Measurements from ENCODE around the gene NUP210. TPM values are rescaled to one million over a fixed set of nuclear protein-coding genes. Genes with fewer than 3 reads are reported as not detected.

NUP210 gene
- total RNA-seq, 2 experiments from 2014 or later, result 196 to 204 TPM

DNA sequence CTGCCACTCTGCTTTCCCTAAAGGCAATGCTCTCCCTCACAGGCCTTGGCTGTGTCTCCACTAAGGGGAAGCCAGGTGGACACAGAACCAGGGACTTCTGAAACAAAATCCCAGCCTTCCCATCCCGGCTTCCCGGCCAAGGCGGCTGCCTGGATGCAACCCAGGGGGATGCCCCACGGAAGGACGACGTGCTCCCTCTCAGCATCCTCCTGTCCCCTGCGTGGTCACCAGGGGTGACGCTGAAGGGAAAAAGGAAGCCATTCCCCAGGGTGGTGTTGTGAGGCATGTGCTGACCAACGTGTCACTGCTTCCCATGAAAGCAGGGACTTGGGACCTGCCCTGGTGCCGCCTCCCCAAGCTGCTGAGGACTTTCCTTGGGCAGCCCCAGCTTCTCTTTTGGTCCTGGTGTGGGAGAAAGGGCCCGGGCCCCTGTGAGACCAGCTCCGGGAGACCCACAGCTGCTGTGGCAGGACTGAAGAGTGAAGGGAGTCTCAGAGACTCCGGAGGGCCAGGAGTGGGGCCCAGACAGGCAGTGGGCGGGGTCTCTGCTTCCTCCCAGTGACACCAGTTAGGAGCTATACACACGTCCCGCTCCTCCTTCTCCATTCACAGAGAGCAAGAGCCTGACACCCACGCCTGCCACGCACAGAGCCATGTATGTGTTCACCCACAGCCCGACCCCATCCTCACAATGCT lies 139.2 kb downstream of the NUP210 start:
- H3K27me3 Mint-ChIP-seq, result peaks cover 29% of the 10 kb centered on the region
- DNase-seq, result no peak

DNA sequence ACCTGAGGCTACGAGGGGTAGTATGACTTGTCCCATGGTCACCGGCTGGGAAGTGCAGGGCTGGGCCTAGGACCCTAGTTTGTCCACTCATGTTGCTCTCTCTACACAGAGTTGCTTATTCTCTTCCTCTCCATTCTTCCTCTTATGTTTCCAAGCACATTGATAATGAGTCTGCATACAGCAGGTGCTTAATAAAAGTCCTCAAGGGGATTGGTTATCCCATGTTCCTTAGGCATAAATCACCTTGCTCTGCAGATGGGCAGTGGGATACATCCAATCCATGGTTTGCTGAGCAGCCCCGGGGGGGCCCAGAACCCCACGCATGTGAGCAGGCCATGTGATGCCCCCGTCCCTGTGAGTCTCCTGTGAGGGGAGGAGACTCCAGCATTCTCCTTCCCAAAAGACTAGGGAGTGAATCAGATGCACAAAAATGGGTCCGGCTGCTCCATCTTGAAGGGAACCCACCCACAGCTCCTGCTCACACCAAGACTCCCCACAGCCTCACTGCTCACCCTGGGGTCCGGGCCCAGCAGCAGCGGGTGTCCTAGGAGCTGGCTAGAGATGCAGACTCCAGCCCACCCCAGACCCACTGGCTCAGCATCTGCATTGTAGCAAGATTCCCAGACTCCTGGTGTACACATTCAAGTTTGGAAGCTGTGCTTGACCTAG lies 139.9 kb downstream of the NUP210 start:
- H3K9me3 Mint-ChIP-seq, result peaks cover 13% of the 10 kb centered on the region
- peaks cover 10% of the 10 kb centered on the region for H3K36me3 Mint-ChIP-seq (ENCODE audit: low read depth)
- ChIA-PET CTCF (interaction anchor here (1.0 kb wide), 1 partner anchor 188 kb away, joined by 3 read pairs; no protein-coding TSS in a partner anchor), POLR2A (no interaction called here)
- H3K4me1 Mint-ChIP-seq, result peaks cover 7% of the 10 kb centered on the region
- H3K27ac Mint-ChIP-seq, result no peak overlapping the region
- H3K4me3 Mint-ChIP-seq, result no peak overlapping the region
- DNase-seq, result no peak
- peaks cover 29% of the 10 kb centered on the region for H3K27me3 Mint-ChIP-seq

More for the DNA sequence above, 139.2 kb downstream of the NUP210 start:
- ChIA-PET POLR2A (no interaction called here), CTCF (interaction anchor here (1.0 kb wide), 1 partner anchor 189 kb away, joined by 3 read pairs; no protein-coding TSS in a partner anchor)
- H3K4me1 Mint-ChIP-seq, result peaks cover 7% of the 10 kb centered on the region
- peaks cover 15% of the 10 kb centered on the region for H3K9me3 Mint-ChIP-seq
- peaks cover 10% of the 10 kb centered on the region for H3K36me3 Mint-ChIP-seq (ENCODE audit: low read depth)
- no peak overlapping the region for H3K4me3 Mint-ChIP-seq
- H3K27ac Mint-ChIP-seq, result no peak overlapping the region

DNA sequence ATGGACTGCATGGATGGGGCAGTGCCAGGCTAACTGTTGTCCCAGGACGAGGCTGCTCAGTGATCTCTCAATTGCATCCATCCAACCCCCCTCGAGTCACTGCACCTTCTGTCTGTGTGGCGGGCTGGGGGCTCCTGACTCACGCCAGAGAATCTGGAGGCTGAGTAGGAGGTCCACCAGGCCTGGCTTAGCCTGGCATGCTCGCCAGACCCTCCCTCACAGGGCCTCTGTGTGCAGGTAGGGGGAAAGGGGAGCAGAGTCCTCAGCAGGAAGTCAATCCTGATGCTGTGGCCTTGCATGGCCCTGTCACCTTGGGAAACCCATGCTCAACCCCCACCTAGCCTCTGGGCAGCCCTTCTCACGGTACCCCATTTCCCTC lies 140.6 kb downstream of the NUP210 start:
- no peak for DNase-seq
- Mint-ChIP-seq H3K36me3 (ENCODE audit: low read depth) (peaks cover 10% of the 10 kb centered on the region), H3K9me3 (peaks cover 9% of the 10 kb centered on the region), H3K27me3 (peaks cover 26% of the 10 kb centered on the region), H3K4me3 (no peak overlapping the region), H3K27ac (no peak overlapping the region), H3K4me1 (peaks cover 7% of the 10 kb centered on the region)
- ChIA-PET POLR2A (no interaction called here), CTCF (interaction anchor here (1.8 kb wide), 1 partner anchor 22 kb away, joined by 5 read pairs; no protein-coding TSS in a partner anchor)

DNA sequence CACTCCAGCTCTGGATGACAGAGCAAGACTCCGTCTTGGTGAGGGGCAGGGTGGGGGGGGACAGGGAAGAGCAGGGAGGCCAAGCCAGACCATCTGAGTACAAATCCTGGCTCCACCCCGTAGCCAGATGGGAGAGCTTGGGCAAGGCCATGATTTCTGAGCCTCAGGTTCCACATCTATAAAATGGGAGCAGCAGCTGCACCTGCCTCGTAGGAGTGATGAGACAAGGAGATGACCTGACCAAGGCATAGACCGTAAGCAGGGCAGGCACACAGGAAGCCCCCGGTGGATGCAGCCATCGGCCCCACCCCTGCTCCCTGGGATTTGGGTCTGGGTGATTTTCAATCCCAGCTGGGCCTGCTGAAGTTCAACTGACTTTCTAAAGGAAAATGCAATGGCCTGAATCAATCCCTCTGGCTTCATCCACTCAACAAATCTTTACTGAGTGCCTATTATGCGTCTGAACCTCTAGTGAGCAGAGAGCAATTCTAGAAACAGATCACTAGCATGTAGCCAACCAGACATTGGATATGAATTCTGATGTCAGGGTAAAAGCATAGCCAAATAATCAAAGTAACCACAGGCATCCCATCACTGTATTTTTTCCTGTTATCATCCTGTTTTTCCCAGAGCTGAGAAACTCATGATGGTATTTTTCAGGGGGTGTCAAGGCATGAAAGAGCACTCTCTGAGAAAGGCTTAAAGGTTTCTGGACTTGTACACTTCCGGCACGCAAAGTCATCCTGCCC lies 141.2 kb downstream of the NUP210 start:
- ChIA-PET CTCF (interaction anchor here (1.8 kb wide), 1 partner anchor 21 kb away, joined by 5 read pairs; no protein-coding TSS in a partner anchor), POLR2A (no interaction called here)
- peaks cover 4% of the 10 kb centered on the region for H3K36me3 Mint-ChIP-seq (ENCODE audit: low read depth)
- H3K4me1 Mint-ChIP-seq, result peaks cover 7% of the 10 kb centered on the region
- DNase-seq, result no peak
- H3K9me3 Mint-ChIP-seq, result peaks cover 3% of the 10 kb centered on the region
- H3K4me3 Mint-ChIP-seq, result no peak overlapping the region
- H3K27ac Mint-ChIP-seq, result no peak overlapping the region
- H3K27me3 Mint-ChIP-seq, result peaks cover 20% of the 10 kb centered on the region

DNA sequence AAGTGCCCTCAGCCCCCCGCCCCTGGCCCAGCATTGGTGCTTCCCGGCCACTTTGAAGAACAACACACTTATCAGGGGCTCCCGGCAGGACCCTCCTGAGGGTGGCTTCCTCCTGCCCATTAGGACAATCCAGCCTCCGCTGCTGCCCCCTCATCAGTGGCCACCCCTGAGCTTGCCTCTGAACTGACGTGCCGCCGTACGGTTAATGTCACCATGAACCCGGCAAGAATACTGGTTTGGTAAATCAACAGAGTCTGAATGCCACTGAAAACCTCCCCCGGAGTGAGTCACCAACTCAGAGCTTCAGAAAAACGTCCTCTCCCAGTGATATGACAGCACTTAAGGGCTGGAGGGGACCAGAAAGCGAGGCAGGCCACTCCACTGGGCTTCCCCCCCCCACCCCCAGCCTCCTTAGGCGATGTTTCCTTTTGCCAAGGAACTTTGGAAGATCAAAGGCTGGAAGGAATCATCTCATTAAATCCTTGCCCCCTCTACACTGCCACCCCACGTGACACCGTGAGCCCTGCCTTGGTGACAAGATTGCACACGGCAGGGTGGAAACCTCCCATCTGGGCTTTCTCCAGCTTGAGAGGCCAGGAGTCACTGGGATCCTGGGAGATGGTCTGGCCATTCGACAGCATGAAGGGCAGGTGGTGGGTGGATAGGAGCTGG lies 142.1 kb downstream of the NUP210 start:
- POLR2A ChIA-PET, result no interaction called here

DNA sequence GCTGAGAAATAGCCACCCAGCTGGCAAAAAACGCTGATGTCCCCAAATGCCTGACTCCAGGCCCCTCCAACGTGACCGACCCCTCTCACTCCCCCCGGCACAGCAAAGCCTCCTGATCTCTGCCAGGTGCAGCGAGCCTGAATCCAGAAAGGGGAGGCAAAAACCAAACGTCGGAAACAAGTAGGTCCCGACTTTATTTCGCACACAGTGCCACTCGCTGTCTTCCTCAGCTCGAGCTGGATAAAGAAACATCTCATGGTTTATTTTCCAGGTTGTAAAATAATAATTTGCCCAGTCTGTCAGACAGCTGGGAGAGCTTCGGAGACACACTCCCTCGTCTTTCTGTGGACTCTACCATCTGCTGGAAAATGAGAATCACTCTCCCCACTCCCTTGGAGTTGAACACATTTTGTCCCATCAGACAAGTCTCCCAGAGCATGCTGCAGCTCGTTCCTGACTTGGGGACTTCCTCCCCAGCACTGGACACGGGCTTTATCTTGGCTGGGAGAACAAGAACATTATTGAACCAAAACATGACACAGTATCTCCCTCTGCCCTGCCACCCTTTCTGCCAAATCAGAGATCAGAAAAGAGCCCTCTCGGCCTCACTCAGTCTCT lies 142.8 kb downstream of the NUP210 start:
- Mint-ChIP-seq H3K27ac (no peak overlapping the region), H3K27me3 (peaks cover 12% of the 10 kb centered on the region)
- CTCF ChIA-PET, result interaction anchor here (1.8 kb wide), 1 partner anchor 20 kb away, joined by 5 read pairs; no protein-coding TSS in a partner anchor

More for the DNA sequence above, 142.1 kb downstream of the NUP210 start:
- H3K36me3 Mint-ChIP-seq (ENCODE audit: low read depth), result no peaks in the 10 kb centered on the region
- H3K27ac Mint-ChIP-seq, result no peak overlapping the region
- no peak for DNase-seq
- H3K4me3 Mint-ChIP-seq, result no peak overlapping the region
- H3K27me3 Mint-ChIP-seq, result peaks cover 12% of the 10 kb centered on the region
- peaks cover 4% of the 10 kb centered on the region for H3K4me1 Mint-ChIP-seq
- CTCF ChIA-PET, result interaction anchor here (1.8 kb wide), 1 partner anchor 20 kb away, joined by 5 read pairs; no protein-coding TSS in a partner anchor
- no peaks in the 10 kb centered on the region for H3K9me3 Mint-ChIP-seq

DNA sequence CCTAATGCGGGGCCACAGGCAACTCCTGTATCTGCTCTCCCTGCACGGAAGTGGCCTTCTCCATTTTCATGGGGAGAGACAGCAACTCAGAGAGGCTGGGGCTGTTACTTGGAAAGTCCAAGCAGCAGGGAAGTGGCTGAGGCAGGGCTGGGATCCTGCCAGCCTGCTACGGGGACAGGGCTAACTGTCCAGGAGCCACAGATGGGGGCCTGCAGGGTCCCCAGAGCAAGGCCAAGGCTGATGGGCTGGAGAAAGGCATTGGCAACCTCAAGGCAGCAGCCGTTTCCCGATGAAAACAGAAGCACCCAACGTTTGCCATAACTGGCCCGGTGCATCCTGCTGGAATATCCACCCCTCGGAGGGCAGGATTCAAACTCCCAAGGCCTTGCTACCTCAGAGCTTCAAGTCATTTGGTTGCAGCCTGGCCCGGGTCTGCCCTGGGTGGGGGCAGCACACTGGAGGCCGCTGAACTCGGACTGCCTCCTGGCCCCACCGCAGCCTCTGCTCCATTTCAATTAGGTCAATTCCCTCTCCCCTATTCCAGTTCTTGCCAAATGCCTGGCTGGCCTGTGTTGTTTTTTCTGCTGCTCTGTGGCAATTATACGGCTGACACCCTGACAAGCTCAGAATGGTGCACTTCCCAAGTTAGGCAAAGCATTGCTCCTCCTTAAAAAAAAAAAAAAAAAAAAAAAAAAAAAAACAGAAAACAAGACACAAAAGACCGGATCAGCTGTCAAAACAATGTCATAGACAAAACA lies 143.5 kb downstream of the NUP210 start:
- POLR2A ChIA-PET, result no interaction called here
- H3K27ac Mint-ChIP-seq, result no peak overlapping the region

More for the DNA sequence above, 142.8 kb downstream of the NUP210 start:
- H3K4me3 Mint-ChIP-seq, result no peak overlapping the region
- POLR2A ChIA-PET, result no interaction called here
- peaks cover 4% of the 10 kb centered on the region for H3K4me1 Mint-ChIP-seq
- no peak for DNase-seq
- no peaks in the 10 kb centered on the region for H3K9me3 Mint-ChIP-seq
- no peaks in the 10 kb centered on the region for H3K36me3 Mint-ChIP-seq (ENCODE audit: low read depth)

DNA sequence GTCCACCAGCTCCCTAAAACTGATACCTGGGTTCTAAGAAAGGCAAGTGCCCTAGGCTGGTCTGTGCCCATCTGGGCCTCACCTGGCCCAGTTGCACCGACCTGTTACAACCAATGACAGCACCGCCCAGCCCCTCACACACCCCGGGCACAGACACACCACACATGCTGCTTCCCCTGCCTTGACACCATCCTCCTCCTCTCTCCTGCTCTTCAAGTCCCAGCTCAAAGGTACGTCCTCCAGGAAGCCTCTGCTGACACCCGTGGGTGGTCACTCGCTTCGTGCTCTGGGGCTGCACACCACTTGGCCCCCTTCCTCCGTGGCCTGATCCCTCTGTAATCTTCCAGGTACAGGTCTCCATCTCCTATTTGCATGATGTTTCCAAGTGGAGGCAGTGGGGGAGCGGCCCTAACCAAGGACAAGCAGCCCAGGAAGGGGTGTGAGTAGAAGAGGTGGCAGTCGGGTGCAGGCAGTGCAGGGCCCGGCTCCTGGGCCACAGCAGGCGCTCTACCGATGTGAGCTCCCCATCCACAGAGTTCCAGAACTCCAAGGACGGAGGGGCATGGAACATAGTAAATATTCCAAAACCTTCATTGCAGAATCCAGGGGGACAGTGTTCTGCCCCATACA lies 144.6 kb downstream of the NUP210 start:
- CTCF ChIA-PET, result no interaction called here
- DNase-seq, result no peak
- Mint-ChIP-seq H3K36me3 (ENCODE audit: low read depth) (no peaks in the 10 kb centered on the region), H3K27me3 (peaks cover 12% of the 10 kb centered on the region), H3K4me1 (no peaks in the 10 kb centered on the region), H3K4me3 (no peak overlapping the region), H3K9me3 (no peaks in the 10 kb centered on the region), H3K27ac (no peak overlapping the region)
- POLR2A ChIA-PET, result no interaction called here

More for the DNA sequence above, 143.5 kb downstream of the NUP210 start:
- H3K4me3 Mint-ChIP-seq, result no peak overlapping the region
- H3K9me3 Mint-ChIP-seq, result no peaks in the 10 kb centered on the region
- H3K4me1 Mint-ChIP-seq, result peaks cover 3% of the 10 kb centered on the region
- no peak for DNase-seq
- no peaks in the 10 kb centered on the region for H3K36me3 Mint-ChIP-seq (ENCODE audit: low read depth)
- H3K27me3 Mint-ChIP-seq, result peaks cover 17% of the 10 kb centered on the region
- CTCF ChIA-PET, result no interaction called here

DNA sequence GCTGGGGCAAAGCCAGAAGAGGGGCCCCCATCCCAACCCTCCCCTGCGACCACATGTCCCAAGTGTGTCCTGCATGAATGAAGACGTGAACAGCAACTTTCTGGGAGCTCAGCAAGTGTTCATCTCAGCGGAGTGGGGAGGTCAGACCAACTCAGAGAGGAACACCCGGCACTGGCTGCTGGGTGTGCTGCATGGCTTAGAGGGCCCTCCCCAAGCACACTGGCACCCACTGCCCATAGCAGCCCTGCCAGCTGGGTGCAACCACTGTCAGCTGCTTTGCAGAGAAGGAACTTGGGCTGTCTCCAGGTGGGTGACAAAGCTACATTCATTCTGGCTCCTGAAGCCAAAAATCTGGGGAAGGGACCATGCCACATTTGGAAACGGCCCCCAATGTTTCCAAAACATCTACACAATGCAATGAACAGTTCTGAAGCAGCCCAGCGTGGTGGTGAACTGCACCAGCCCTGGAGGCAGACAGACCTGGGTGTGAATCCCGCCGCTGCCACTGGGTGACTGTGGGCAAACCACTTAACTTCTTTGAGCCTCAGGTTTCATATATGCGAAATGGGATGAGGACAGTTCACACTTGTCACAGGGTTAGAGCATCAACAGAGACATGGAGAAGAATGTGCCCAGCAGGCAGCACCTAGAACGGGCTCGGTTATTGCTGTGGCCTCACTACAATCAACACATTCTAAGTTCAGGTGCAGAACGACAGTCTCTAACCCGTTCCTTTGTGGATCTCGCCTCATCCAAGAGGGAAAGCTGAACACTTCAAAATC lies 145.4 kb downstream of the NUP210 start:
- H3K27ac Mint-ChIP-seq, result no peak overlapping the region
- H3K9me3 Mint-ChIP-seq, result no peaks in the 10 kb centered on the region
- no peaks in the 10 kb centered on the region for H3K4me1 Mint-ChIP-seq
- ChIA-PET POLR2A (no interaction called here), CTCF (interaction anchor here (0.6 kb wide), 1 partner anchor 1806 kb away, joined by 3 read pairs; no protein-coding TSS in a partner anchor)
- no peaks in the 10 kb centered on the region for H3K36me3 Mint-ChIP-seq (ENCODE audit: low read depth)
- H3K4me3 Mint-ChIP-seq, result no peak overlapping the region
- peaks cover 9% of the 10 kb centered on the region for H3K27me3 Mint-ChIP-seq
- DNase-seq, result no peak

DNA sequence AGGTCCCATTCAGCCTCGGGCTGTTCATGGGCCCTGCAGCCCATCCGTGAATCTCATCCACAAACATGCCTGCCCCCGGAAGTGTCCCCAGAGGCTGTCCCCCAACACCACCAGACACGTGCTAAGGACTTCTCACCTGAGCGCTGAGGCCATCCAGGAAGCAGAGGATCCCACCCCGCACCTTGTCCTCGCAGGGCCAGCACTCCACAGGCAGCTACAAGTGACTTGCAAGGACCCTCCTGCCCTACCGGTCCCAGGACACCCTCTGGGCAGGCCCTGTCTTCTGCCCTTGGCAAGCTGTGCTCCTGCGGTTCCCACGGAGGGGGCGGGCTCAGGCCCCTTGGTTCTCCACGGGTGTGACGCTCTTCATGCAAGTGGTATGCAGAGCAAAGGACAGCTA lies 146.0 kb downstream of the NUP210 start:
- Mint-ChIP-seq H3K4me3 (no peak overlapping the region), H3K9me3 (no peaks in the 10 kb centered on the region), H3K4me1 (no peaks in the 10 kb centered on the region), H3K36me3 (ENCODE audit: low read depth) (no peaks in the 10 kb centered on the region), H3K27me3 (peaks cover 9% of the 10 kb centered on the region), H3K27ac (no peak overlapping the region)
- no peak for DNase-seq
- CTCF ChIA-PET, result interaction anchor here (0.6 kb wide), 1 partner anchor 1806 kb away, joined by 3 read pairs; no protein-coding TSS in a partner anchor
- POLR2A ChIA-PET, result no interaction called here

DNA sequence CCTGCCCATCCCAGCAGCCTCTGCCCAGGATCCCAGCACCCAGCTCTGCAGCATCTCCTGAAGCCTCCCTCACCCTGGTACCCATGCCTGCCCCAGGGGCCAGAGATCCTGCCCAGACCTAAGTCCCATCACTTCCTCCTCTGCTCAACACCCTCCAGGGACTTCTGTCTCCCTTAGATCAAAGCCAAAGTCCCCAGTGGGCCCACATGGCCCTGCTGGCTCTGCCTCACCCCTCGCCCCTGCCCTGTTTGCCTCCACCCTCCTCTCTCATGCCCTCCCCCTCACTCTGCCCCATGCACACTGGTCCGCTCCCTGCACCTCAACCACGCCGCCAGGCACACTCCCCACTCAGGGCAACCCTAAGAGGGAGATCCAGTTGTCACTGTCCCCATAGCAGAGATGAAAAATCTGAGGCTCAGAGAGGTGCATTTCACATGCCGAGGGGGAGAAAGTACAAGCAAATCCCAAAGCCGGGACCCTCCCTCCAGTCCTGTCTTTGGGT lies 146.5 kb downstream of the NUP210 start:
- H3K27me3 Mint-ChIP-seq, result peaks cover 9% of the 10 kb centered on the region
- no peaks in the 10 kb centered on the region for H3K36me3 Mint-ChIP-seq (ENCODE audit: low read depth)
- no peak overlapping the region for H3K4me3 Mint-ChIP-seq
- DNase-seq, result no peak
- H3K27ac Mint-ChIP-seq, result peak overlapping the region; percentile 9
- POLR2A ChIA-PET, result no interaction called here
- H3K9me3 Mint-ChIP-seq, result no peaks in the 10 kb centered on the region
- H3K4me1 Mint-ChIP-seq, result no peaks in the 10 kb centered on the region
- CTCF ChIA-PET, result no interaction called here
